Effector memory CD8-positive, alpha-beta T cell (primary cell): ENCODE data around the gene NFIL3.

Experiments used
- ATAC-seq: fragments of 150-1000 bp; cut with Tn5 transposase; replicated peaks from 2 replicates; pipeline ENCODE4 v1.10.0; 2021; ENCODE audit warnings: mild to moderate bottlenecking, moderate library complexity
- DNase-seq, 3 experiments: peaks; one replicate each; pipeline ENCODE4 v3.0.0; 2021
- H3K27ac Mint-ChIP-seq, 2 donors: one replicate each; pipeline ENCODE4 v1.8.0; 2022; ENCODE audit warnings: mild to moderate bottlenecking in 2 of 2, mixed read lengths in 2 of 2, moderate library complexity in 2 of 2
- H3K27me3 Mint-ChIP-seq, 2 donors: one replicate each; pipeline ENCODE4 v1.8.0; 2022; ENCODE audit warnings: mixed read lengths in 2 of 2
- H3K36me3 Mint-ChIP-seq: one replicate; pipeline ENCODE4 v1.8.0; 2022; ENCODE audit warnings: mild to moderate bottlenecking, moderate library complexity, mixed read lengths; ENCODE audit not compliant: insufficient read depth
- H3K4me1 Mint-ChIP-seq, 2 donors: one replicate each; pipeline ENCODE4 v1.8.0; 2022; ENCODE audit warnings: low read depth in 2 of 2, mixed read lengths in 2 of 2
- H3K4me3 Mint-ChIP-seq, 2 donors: one replicate each; pipeline ENCODE4 v1.8.0; 2022; ENCODE audit warnings: mild to moderate bottlenecking in 2 of 2, mixed read lengths in 2 of 2, moderate library complexity in 2 of 2
- H3K9me3 Mint-ChIP-seq, 2 donors: one replicate each; pipeline ENCODE4 v1.8.0; 2022; ENCODE audit warnings: mixed read lengths in 2 of 2

Gene NFIL3

DNA sequence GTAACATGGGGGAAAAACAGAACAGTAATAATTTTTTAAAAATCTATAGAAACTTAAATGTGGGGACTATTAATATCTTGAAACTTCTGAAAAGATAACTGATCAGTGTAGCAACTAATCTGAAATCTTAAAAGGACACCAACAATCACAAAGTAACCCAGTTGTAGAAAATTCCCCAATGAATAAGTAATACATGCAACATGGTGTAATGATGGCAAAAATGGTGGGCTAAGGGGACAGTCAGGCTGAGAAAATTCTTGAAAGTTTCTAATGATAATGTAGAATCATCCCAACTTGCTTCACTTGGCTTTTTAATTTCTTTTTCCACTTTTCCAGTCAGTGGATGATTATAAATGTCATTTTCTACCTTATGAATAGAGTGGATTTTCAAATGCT lies 5.4 kb downstream of the NFIL3 start:
- ATAC-seq: no peak
- H3K36me3 Mint-ChIP-seq: peaks cover 5% of the 10 kb centered on the region

DNA sequence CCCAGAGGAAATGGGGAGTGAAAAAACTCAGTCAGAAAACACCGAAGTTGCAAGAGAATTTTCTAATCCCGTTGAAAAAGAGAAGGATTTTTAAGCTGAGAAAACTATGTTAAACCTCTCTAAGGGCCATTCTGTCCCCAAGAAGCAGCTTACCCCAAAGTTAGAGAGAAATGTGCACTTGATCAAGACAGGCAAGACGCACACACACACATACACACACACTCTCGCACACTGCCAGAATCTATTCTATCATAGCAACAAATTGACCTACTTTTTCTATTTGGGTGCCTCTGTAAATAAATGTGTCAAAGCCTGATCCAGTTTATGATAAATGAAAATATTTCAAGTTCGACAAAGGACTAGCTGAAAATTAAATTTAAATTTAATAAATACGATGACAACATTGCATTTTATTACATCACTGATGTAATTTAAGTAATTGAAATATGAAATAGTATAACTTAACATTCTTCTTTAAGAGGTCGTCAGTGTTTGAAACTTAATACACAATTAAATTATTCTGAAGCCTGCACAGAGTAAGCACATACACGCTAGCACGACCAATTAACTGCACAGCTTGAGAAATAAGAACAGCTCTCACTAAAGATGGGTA lies 5.9 kb downstream of the NFIL3 start:
- ATAC-seq (no peak), DNase-seq (no peak)
- Mint-ChIP-seq H3K27me3 (peaks cover 12 to 18% of the 10 kb centered on the region in 2 donors), H3K27ac (no peak overlapping the region), H3K36me3 (peaks cover under 1% of the 10 kb centered on the region), H3K4me3 (no peak overlapping the region), H3K9me3 (no peaks in the 10 kb centered on the region), H3K4me1 (peaks cover 16 to 28% of the 10 kb centered on the region in 2 donors)

More for the DNA sequence above, 5.4 kb downstream of the NFIL3 start:
- H3K4me3 Mint-ChIP-seq: no peak overlapping the region
- peaks cover 21 to 33% of the 10 kb centered on the region in 2 donors for H3K4me1 Mint-ChIP-seq
- H3K9me3 Mint-ChIP-seq: no peaks in the 10 kb centered on the region
- no peak overlapping the region for H3K27ac Mint-ChIP-seq
- no peak for DNase-seq
- H3K27me3 Mint-ChIP-seq: peaks cover 12 to 18% of the 10 kb centered on the region in 2 donors

DNA sequence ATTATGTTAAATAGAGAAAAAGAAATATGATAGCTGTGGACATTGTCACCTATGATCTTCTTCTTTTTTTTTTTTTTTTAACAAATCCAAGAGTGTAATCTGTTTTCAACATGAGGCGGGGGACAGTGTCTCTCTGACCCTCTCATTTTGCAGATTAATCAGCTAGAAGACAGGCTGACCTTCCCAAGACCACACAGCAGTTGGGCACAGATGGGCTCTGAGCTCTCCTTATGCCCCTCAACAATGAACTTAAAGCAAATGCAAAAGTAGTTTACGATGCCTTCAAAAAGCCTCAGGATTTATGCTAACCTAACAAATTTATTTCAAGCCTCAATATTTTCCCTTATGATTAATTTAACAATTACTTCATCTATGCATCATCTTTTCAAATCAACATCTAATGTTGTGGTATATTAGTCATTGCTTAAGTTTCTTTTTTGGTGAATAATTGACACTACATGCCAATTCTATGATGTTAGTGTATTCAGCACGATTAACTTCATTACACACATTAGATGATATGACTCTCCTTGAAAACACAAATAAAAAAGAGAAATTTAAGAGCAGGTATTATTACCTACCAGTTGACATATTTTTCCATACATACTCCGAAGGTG lies 7.4 kb downstream of the NFIL3 start:
- Mint-ChIP-seq H3K9me3 (no peaks in the 10 kb centered on the region), H3K4me1 (peaks cover 4 to 16% of the 10 kb centered on the region in 2 donors), H3K27me3 (peaks cover 6 to 9% of the 10 kb centered on the region in 2 donors), H3K27ac (no peak overlapping the region), H3K4me3 (no peak overlapping the region), H3K36me3 (no peaks in the 10 kb centered on the region)
- ATAC-seq (no peak), DNase-seq (no peak)

DNA sequence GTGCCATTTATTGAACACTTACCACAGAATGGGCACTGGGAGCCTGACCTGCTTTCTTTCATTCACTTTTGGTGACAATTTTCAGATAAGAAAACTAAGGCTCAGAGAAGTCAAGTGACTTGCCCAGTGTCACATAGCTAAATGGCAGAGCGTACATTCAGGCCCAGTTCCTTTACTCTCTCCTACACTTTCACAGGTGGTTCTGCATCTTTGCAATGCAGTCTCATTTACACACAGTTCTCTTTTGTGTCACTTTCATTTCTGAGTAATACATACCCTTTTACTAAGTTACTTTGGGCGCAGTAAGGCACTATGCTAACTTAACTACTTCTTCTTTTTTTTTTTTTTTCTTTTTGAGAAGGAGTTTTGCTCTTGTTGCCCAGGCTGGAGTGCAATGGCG lies 8.3 kb downstream of the NFIL3 start:
- Mint-ChIP-seq H3K9me3 (no peaks in the 10 kb centered on the region), H3K4me1 (peaks cover 5 to 17% of the 10 kb centered on the region in 2 donors), H3K27me3 (peaks cover 1 to 4% of the 10 kb centered on the region in 2 donors), H3K4me3 (no peak overlapping the region), H3K36me3 (peaks cover 3% of the 10 kb centered on the region), H3K27ac (peak overlapping the region in 1 of 2 donors; percentile 47)
- ATAC-seq (peak; percentile 66), DNase-seq (no peak)

DNA sequence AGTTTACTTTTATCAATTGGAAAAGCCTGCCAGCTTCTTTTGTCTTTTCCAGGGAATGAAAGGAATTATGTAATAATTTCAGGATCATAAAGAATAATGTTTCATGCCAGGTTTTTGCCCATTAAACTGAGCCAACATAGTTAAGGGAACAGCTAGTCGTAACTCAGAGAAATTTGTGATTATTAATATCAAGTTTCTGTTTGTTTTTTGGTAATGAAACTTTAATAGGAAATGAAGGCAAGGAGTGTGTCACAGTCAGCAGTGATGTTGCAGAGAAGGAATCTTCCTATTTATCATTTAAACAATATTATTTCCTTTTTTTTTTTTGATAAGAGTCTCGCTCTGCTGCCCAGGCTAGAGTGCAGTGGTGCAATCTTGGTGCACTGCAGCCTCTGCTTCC lies 10.7 kb downstream of the NFIL3 start:
- Mint-ChIP-seq H3K4me1 (peaks cover 4 to 16% of the 10 kb centered on the region in 2 donors), H3K36me3 (peaks cover 5% of the 10 kb centered on the region), H3K9me3 (no peaks in the 10 kb centered on the region), H3K4me3 (no peak overlapping the region), H3K27me3 (no peaks in the 10 kb centered on the region), H3K27ac (peak overlapping the region in 1 of 2 donors; percentile 54)
- ATAC-seq (no peak), DNase-seq (no peak)

DNA sequence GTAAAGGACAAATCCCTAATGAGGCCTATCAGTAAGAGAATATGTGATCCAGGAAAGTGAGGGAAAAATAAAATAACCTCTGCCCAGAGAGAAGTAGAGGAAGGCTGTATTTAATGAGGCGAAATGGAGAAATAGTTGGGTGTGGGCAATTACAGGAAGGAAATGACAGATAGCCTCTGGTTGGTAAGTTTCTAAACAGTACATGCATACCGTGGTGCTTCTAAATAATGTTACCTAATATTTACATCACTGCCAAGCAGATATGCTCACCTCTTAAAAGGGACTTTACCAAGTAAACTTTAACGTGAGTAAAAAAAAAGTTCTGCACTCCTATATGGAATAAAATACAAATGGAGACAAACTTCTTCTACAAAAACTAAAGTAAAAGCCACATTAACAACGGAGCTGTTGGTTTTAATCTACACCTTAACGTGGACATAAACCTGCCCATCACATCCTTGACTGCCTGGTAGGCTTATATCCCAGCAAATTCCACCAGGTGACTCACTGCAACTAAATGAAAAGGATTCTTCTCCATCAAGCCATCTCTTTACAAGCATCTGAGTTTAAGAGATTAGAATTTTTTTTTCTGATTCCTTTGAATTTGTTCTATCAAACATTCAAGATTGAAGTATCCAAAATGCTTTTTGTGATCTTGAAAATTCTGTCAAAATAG lies 12.4 kb downstream of the NFIL3 start:
- Mint-ChIP-seq H3K4me3 (no peak overlapping the region), H3K27me3 (no peaks in the 10 kb centered on the region)
- DNase-seq: no peak

DNA sequence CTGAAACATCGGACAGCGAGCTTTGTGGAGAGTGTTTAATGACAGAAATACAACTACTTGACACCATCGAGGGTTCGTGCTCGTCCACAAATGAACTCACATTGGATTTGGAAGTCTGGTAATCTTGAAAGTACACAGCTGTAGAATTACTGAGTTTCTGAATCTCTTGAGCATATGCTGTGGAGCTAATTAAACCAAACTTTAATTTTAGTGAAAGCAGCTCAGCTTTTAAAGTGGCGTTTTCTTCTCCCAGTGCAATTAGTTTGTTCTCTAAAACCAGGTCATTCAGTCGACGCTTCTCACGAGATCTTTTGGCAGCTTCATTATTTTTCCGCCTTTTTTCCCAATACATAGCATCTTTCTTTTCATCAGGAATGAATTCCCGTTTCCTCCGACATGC lies 13.5 kb downstream of the NFIL3 start:
- H3K27me3 Mint-ChIP-seq: no peaks in the 10 kb centered on the region
- H3K4me3 Mint-ChIP-seq: no peak overlapping the region
- no peaks in the 10 kb centered on the region for H3K9me3 Mint-ChIP-seq
- H3K4me1 Mint-ChIP-seq: peaks cover 3 to 11% of the 10 kb centered on the region in 2 donors
- no peak for DNase-seq
- H3K36me3 Mint-ChIP-seq: peaks cover 14% of the 10 kb centered on the region
- ATAC-seq: no peak
- H3K27ac Mint-ChIP-seq: no peak overlapping the region

More for the DNA sequence above, 12.4 kb downstream of the NFIL3 start:
- H3K36me3 Mint-ChIP-seq: peaks cover 12% of the 10 kb centered on the region
- H3K4me1 Mint-ChIP-seq: peaks cover 4 to 16% of the 10 kb centered on the region in 2 donors
- H3K27ac Mint-ChIP-seq: no peak overlapping the region
- ATAC-seq: peak; percentile 56
- H3K9me3 Mint-ChIP-seq: no peaks in the 10 kb centered on the region

DNA sequence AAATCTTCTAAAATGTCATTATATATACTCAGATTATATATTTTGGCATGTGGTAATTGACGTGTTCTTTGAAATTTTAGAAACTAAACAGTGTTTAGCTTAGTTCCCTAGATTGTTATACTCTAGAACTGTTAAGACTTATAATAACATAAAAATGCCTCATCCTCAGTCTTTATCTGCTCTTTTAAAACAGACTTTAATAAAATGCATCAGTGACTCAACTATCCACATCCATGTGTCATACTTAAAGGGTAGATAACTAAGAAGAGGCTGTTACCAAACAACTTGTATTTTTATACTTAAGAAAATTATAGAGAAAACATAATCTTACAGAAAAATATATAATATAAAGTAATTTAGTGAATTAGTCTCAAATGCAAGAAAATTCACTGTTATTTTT lies 15.2 kb downstream of the NFIL3 start:
- ATAC-seq: no peak

DNA sequence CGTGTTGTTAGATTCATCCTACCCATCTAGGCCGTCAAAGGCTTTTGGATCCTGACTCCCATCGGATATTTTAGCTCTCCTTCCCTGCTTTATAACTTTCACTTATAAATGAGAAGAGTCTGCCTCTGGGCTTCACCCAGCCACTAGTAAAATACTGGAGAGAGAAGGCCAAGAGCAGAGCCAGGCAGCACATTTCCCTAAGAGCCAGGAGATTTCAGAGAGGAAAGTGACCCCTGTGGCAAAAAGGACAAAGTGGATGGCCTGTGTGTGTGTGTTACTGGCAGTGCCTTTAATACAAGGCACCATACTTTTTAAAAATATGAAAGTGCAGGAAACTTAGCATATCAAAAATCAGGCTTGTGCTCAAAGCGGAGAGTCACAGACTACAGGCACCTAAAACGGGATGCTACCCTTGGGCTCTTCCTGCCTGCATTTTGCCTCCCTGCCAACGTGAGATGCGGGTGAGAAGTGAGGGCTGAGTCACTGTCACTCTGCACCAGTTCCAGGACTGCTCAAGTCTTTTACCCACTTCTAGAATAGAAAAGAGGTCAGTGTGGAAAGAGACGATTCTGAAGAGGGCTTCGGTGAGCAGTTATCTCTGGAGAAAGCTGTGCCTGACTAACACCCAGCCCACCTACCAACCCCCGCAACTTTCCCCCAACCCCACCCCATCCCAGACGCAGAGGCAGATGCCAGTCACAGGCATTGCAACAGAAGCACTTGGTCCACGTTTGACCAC lies 15.9 kb downstream of the NFIL3 start:
- Mint-ChIP-seq H3K4me3 (no peak overlapping the region), H3K36me3 (peaks cover 19% of the 10 kb centered on the region), H3K4me1 (peaks cover 3 to 13% of the 10 kb centered on the region in 2 donors), H3K9me3 (no peaks in the 10 kb centered on the region), H3K27me3 (no peaks in the 10 kb centered on the region), H3K27ac (peak overlapping the region in 1 of 2 donors; percentile 26)
- DNase-seq (no peak), ATAC-seq (peak; percentile 56)

More for the DNA sequence above, 15.2 kb downstream of the NFIL3 start:
- no peak for DNase-seq
- no peak overlapping the region for H3K4me3 Mint-ChIP-seq
- peaks cover 19% of the 10 kb centered on the region for H3K36me3 Mint-ChIP-seq
- no peaks in the 10 kb centered on the region for H3K9me3 Mint-ChIP-seq
- H3K4me1 Mint-ChIP-seq: peaks cover 3 to 14% of the 10 kb centered on the region in 2 donors
- H3K27me3 Mint-ChIP-seq: no peaks in the 10 kb centered on the region
- H3K27ac Mint-ChIP-seq: no peak overlapping the region

DNA sequence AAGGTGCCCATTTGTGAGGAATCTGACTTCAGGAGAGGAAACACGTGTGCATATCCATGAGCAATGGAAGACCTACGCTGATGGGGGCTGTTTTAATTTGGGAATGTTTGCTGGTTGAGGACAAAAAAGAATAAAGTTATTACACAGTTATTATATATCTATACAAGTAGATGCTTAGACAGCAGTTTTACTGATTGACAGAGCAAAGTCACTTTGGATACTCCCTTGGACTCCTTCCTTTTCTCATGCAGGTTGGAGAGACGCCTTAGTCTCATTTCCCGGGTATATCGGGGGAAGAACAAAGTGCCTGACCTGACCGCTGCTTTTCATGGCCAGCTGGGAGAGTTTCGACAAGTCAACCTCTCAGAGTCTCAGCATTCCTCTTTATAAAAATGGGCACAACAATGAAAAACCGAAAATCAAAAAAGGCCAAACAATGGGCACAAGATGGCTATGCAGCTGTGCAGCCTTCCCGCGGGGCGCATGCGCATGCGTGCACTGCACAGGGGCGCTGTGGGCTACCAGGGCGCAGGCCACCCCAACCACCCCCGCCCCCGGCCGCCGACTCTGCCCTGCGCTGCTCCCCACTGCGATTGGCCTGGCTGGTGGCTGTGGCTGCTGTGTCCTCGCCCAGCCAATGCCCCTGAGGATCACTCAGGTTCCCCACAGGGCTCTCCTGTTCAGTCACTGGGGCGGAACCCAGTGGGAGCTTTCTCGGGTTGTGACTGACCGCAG lies 18.1 kb downstream of the NFIL3 start:
- Mint-ChIP-seq H3K4me3 (no peak overlapping the region), H3K4me1 (peaks cover 0 to 8% of the 10 kb centered on the region in 2 donors), H3K36me3 (peaks cover 21% of the 10 kb centered on the region), H3K27ac (no peak overlapping the region), H3K27me3 (no peaks in the 10 kb centered on the region), H3K9me3 (no peaks in the 10 kb centered on the region)
- ATAC-seq (no peak), DNase-seq (no peak)

DNA sequence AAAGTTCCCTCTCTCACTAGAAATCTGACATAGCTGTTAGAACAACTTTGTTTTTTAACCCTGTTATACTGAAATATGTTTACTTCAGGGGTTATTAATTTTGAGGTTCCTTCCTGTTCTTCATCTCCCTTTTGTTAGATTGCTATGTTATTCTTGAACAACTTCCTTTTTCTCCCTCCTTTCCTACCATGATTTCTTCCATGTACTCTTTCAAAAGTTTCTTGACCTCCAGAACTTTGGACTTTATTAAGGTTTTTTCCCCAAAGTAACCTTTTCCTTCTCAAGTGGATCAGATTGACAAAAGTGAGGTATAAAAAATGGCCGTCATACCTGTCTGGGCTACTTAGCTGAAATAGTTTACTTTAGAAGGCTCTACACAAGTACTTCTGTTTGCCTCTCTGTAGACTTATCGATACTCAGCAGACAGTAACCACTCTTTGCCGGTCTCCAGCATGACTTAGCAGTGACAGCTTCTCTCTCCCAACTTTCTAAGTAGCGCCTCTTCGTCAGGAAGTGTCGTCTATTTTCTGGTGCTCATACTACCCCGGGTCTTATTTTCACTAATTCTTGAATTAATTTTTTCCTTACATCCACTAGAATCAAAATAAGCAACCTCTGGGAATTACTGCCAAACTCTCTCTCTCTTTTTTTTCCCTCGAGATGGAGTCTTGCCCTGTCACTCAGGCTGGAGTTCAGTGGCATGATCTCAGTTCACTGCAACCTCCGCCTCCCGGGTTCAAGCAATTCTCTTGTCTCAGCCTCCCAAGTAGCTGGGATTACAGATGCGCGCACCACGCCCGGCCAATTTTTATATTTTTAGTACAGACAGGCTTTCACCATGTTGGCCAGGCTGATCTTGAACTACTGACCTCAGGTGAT lies 19.7 kb downstream of the NFIL3 start:
- Mint-ChIP-seq H3K36me3 (peaks cover 17% of the 10 kb centered on the region), H3K27ac (peak overlapping the region in 1 of 2 donors; percentile 9), H3K4me1 (peaks cover 0 to 8% of the 10 kb centered on the region in 2 donors), H3K27me3 (no peaks in the 10 kb centered on the region), H3K9me3 (no peaks in the 10 kb centered on the region), H3K4me3 (no peak overlapping the region)
- ATAC-seq (no peak), DNase-seq (no peak)

DNA sequence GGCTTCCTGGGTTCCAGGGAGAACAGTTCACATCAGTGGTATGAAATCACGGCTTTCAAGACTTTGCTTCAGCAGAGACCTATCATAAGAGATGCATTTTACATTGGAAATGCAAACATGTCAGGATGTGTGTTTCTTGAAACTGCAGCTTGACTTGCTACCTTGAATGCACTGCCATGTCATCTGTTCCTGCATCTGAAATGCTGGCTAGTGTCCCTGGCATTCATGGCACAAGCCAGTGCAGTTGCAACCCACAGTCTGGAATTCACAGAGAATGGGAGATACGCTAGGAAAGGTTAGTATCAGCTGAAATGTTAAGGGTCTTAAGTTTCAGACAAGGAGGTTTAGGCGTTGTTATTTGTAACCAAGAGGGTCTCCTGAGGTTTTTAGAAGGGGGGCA lies 24.7 kb downstream of the NFIL3 start:
- Mint-ChIP-seq H3K4me1 (peaks cover 8 to 11% of the 10 kb centered on the region in 2 donors), H3K4me3 (no peak overlapping the region), H3K9me3 (no peaks in the 10 kb centered on the region), H3K27me3 (no peaks in the 10 kb centered on the region), H3K36me3 (peaks cover 4% of the 10 kb centered on the region), H3K27ac (no peak overlapping the region)
- DNase-seq (no peak), ATAC-seq (no peak)
